ENCODE measurements around the gene LNPK. TPM values are rescaled to one million over a fixed set of nuclear protein-coding genes. Genes with fewer than 3 reads are reported as not detected.
"Not testable (repeated sequence)": the region's sequence is repeated elsewhere in the genome, so short reads cannot be mapped to it uniquely, and the experiment has no call there.

LNPK gene
- total RNA-seq, 2 experiments from 2014 or later = 18.0 to 38.3 TPM

DNA sequence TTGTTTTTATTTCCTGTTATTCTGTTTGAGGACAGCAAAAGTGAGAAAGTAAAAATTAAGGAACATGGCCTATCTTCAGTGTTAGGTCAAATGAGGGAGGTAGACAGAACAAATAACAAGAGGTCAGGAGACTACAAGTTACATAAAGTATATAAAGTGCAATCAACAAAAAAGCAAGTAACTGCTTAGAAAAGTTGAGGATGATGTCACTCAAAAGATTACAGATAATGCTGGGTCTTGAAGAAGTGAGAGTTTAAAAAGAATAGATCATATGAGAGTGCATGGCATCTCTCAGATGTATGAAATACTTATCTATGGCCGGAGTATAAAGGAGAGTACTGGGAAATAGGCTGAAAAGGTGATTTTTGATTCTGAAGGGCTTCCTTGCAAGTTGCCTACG is 79.9 kb downstream of the LNPK start:
- H2AFZ ChIP-seq (ENCODE audit: low read length) = no peak overlapping the region
- POLR2A ChIA-PET = no interaction called here
- CTCF ChIA-PET (ENCODE audit: unreplicated experiment) = no interaction called here

DNA sequence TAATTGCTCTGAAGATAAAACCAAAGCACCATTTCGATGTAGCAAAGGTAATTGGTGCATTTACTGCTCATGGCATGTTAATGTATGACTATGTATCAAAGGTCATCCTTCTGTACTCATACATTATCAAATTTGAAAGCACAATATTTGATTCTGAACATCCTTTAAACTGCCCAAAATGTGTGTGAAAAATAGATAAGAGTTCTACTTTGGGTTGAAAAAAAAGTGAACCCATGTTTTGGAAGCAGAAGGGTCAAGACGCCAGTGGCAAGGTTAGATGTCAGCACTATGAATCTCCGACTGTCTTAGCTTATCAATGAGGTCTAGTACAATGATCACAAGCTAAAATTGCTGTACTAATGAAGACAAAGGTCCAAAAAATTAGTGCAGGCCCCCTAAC is 83.1 kb downstream of the LNPK start:
- ChIA-PET POLR2A (interaction anchor here (0.6 kb wide), 1 partner anchor 155 kb away, joined by 5 read pairs; no protein-coding TSS in a partner anchor), CTCF (ENCODE audit: unreplicated experiment) (no interaction called here)
- no TSS peak for BruUV-seq (replicated peaks)
- H3K4me3 ChIP-seq (ENCODE audit: low read depth, low read length, poor library complexity, severe bottlenecking) = no peak overlapping the region
- H4K20me1 ChIP-seq (ENCODE audit: insufficient read depth, low read length) = no peaks in the 10 kb centered on the region
- no peak overlapping the region for H3K27ac ChIP-seq (ENCODE audit: low read depth, low read length, poor library complexity, severe bottlenecking)
- no peak for DNase-seq (ENCODE audit: low spot score)
- H2AFZ ChIP-seq (ENCODE audit: low read length) = no peak overlapping the region
- no peaks in the 10 kb centered on the region for H3K79me2 ChIP-seq (ENCODE audit: insufficient read depth, low read depth, low read length)
- intact Hi-C loops (cut with micrococcal nuclease; ENCODE audit: unreplicated experiment) = no loop called here
- H3K4me2 ChIP-seq (ENCODE audit: low read length) = no peak overlapping the region
- H3K9me2 ChIP-seq (ENCODE audit: insufficient read depth, low read length) = no peaks in the 10 kb centered on the region
- H3K9me3 ChIP-seq (ENCODE audit: low read length) = no peaks in the 10 kb centered on the region
- TF ChIP-seq, protein P1, sequence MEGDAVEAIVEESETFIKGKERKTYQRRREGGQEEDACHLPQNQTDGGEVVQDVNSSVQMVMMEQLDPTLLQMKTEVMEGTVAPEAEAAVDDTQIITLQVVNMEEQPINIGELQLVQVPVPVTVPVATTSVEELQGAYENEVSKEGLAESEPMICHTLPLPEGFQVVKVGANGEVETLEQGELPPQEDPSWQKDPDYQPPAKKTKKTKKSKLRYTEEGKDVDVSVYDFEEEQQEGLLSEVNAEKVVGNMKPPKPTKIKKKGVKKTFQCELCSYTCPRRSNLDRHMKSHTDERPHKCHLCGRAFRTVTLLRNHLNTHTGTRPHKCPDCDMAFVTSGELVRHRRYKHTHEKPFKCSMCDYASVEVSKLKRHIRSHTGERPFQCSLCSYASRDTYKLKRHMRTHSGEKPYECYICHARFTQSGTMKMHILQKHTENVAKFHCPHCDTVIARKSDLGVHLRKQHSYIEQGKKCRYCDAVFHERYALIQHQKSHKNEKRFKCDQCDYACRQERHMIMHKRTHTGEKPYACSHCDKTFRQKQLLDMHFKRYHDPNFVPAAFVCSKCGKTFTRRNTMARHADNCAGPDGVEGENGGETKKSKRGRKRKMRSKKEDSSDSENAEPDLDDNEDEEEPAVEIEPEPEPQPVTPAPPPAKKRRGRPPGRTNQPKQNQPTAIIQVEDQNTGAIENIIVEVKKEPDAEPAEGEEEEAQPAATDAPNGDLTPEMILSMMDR (conservative IDR thresholded peaks at IDR 0.05; ENCODE audit: low read length) = no peak
- TF ChIP-seq EZH2phosphoT487 (IDR thresholded peaks at IDR 0.05; ENCODE audit: borderline replicate concordance, low read depth, low read length) = no peak
- H3K4me1 ChIP-seq (ENCODE audit: insufficient read depth, low read length, poor library complexity, severe bottlenecking) = no peaks in the 10 kb centered on the region
- H3K36me3 ChIP-seq (ENCODE audit: insufficient read depth, low read length) = no peaks in the 10 kb centered on the region

More for the DNA sequence above, 79.9 kb downstream of the LNPK start:
- no peaks in the 10 kb centered on the region for H3K79me2 ChIP-seq (ENCODE audit: insufficient read depth, low read depth, low read length)
- no peak for DNase-seq (ENCODE audit: low spot score)
- no peak overlapping the region for H3K4me3 ChIP-seq (ENCODE audit: low read depth, low read length, poor library complexity, severe bottlenecking)
- H3K4me1 ChIP-seq (ENCODE audit: insufficient read depth, low read length, poor library complexity, severe bottlenecking) = no peaks in the 10 kb centered on the region
- BruUV-seq (replicated peaks) = no TSS peak
- H3K9me3 ChIP-seq (ENCODE audit: low read length) = no peaks in the 10 kb centered on the region
- H3K9me2 ChIP-seq (ENCODE audit: insufficient read depth, low read length) = no peaks in the 10 kb centered on the region
- no peak overlapping the region for H3K27ac ChIP-seq (ENCODE audit: low read depth, low read length, poor library complexity, severe bottlenecking)
- TF ChIP-seq EZH2phosphoT487 (IDR thresholded peaks at IDR 0.05; ENCODE audit: borderline replicate concordance, low read depth, low read length) = no peak
- TF ChIP-seq, protein P1 (conservative IDR thresholded peaks at IDR 0.05; ENCODE audit: low read length) = no peak
- H3K4me2 ChIP-seq (ENCODE audit: low read length) = no peak overlapping the region
- peaks cover 5% of the 10 kb centered on the region; the same call in 1 of the 2 replicates for H3K36me3 ChIP-seq (ENCODE audit: insufficient read depth, low read length)
- intact Hi-C loops (cut with micrococcal nuclease; ENCODE audit: unreplicated experiment) = no loop called here
- H4K20me1 ChIP-seq (ENCODE audit: insufficient read depth, low read length) = no peaks in the 10 kb centered on the region

DNA sequence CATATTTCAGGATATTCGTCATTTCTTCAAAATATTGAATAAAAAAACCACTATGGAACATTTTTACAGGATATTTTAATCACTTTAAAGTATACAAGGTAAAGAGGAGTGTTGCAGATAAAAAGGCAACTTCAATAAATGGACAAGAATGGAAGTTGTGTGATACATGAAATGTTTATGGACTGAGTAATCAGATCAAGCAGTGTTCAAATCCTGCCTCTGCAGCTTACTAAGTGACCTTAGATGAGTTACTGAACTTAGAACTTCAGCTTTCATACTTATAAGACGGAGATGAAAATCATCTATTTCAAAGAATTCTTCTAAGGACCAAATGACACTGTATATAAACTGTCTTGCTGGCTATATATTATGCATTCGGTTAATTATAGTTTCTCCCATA is 87.2 kb downstream of the LNPK start:
- Histone ChIP-seq H3K4me2 (ENCODE audit: low read length) (no peak overlapping the region), H3K27ac (ENCODE audit: low read depth, low read length, poor library complexity, severe bottlenecking) (no peak overlapping the region), H3K4me1 (ENCODE audit: insufficient read depth, low read length, poor library complexity, severe bottlenecking) (no peaks in the 10 kb centered on the region), H2AFZ (ENCODE audit: low read length) (no peak overlapping the region), H4K20me1 (ENCODE audit: insufficient read depth, low read length) (no peaks in the 10 kb centered on the region), H3K36me3 (ENCODE audit: insufficient read depth, low read length) (no peaks in the 10 kb centered on the region), H3K9me3 (ENCODE audit: low read length) (no peaks in the 10 kb centered on the region), H3K9me2 (ENCODE audit: insufficient read depth, low read length) (no peaks in the 10 kb centered on the region), H3K4me3 (ENCODE audit: low read depth, low read length, poor library complexity, severe bottlenecking) (no peak overlapping the region), H3K79me2 (ENCODE audit: insufficient read depth, low read depth, low read length) (no peaks in the 10 kb centered on the region)
- intact Hi-C loops (cut with micrococcal nuclease; ENCODE audit: unreplicated experiment) = no loop called here
- CTCF ChIA-PET (ENCODE audit: unreplicated experiment) = no interaction called here
- BruUV-seq (replicated peaks) = no TSS peak
- no peak for TF ChIP-seq EZH2phosphoT487 (IDR thresholded peaks at IDR 0.05; ENCODE audit: borderline replicate concordance, low read depth, low read length)
- TF ChIP-seq, protein P1 (conservative IDR thresholded peaks at IDR 0.05; ENCODE audit: low read length) = no peak
- DNase-seq (ENCODE audit: low spot score) = no peak
- POLR2A ChIA-PET = interaction anchor here (0.6 to 1.0 kb wide), 2 partner anchors 25 to 448 kb away, joined by 3 to 5 read pairs; no protein-coding TSS in a partner anchor

DNA sequence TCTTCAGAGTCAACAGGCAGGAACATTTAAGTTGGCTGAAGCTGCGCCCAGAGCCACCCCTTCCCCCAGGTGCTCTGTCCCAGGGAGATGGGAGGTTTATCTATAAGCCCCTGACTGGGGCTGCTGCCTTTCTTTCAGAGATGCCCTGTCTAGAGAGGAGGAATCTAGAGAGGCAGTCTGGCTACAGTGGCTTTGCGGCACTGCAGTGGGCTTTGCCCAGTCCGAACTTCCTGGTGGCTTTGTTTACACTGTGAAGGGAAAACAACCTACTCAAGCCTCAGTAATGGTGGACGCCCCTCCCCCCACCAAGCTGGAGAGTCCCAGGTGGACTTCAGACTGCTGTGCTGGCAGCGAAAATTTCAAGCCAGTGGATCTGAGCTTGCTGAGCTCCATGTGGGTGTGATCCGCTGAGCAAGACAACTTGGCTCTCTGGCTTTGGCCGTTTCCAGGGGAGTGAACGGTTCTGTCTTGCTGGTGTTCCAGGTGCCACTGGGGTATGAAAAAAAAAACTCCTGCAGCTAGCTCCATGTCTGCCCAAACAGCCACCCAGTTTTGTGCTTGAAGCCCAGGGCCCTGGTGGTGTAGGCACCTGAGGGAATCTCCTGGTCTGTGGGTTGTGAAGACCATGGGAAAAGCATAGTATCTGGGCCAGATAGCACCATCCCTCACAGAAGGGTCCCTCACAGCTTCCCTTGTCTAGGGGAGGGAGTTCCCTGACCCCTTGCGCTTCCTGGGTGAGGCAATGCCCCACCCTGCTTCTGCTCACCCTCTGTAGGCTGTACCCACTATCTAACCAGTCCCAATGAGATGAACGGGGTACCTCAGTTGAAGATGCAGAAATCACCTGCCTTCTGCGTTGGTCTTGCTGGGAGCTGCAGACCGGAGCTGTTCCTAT is 88.0 kb downstream of the LNPK start:
- H3K9me3 ChIP-seq (ENCODE audit: low read length); H3K27ac ChIP-seq (ENCODE audit: low read depth, low read length, poor library complexity, severe bottlenecking); DNase-seq (ENCODE audit: low spot score); H3K4me2 ChIP-seq (ENCODE audit: low read length); H3K4me1 ChIP-seq (ENCODE audit: insufficient read depth, low read length, poor library complexity, severe bottlenecking); H3K4me3 ChIP-seq (ENCODE audit: low read depth, low read length, poor library complexity, severe bottlenecking); H4K20me1 ChIP-seq (ENCODE audit: insufficient read depth, low read length); CTCF ChIA-PET (ENCODE audit: unreplicated experiment); intact Hi-C loops (cut with micrococcal nuclease; ENCODE audit: unreplicated experiment); H3K79me2 ChIP-seq (ENCODE audit: insufficient read depth, low read depth, low read length); BruUV-seq (replicated peaks); H2AFZ ChIP-seq (ENCODE audit: low read length); H3K9me2 ChIP-seq (ENCODE audit: insufficient read depth, low read length); H3K36me3 ChIP-seq (ENCODE audit: insufficient read depth, low read length): not testable (repeated sequence)
- POLR2A ChIA-PET = interaction anchor here (1.0 kb wide), 1 partner anchor 25 kb away, joined by 5 read pairs; no protein-coding TSS in a partner anchor

Measured in OCI-LY7 (cell line).